ENCODE measurements around the gene ACKR1. TPM values are rescaled to one million over a fixed set of nuclear protein-coding genes. Genes with fewer than 3 reads are reported as not detected.
A peak's percentile ranks its signal among the peaks of the same experiment; 100 is the strongest.

ACKR1 gene
- total RNA-seq, 1 donor from 2014 or later: 10.9 TPM

DNA sequence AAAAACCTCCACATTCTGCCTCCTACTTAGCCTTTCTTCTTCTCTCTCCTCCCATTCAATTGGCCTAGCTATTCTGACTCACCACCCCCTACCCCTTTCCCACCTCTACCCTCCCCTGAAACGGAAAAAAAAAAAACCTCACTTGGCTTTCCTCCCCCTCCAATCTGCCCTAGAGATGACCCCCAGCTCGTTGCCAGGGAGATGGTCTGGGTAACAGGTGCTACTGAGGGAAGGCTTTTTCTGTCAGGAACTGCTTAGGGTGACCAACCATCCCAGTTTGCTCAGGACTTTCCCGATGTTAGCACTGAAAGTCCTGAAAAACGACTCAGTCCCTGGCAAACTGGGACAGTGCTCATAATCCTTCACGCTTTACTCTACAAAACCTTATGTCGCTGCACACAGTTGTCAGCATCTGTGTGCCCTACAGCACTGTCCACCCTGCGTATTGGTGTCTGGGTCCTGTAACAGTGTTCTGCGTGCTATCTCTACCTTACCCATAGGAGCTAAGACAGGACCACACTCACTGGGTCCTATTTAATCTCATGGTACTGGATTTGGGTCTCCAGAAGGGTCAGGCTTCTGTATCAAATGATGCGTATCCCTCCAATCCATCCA lies 41.0 kb upstream of the ACKR1 start:
- Histone ChIP-seq H3K9me3 (replicated peaks) (no peaks in the 10 kb centered on the region), H3K4me1 (peaks cover 6% of the 10 kb centered on the region), H3K27me3 (ENCODE audit: low read depth) (peaks cover 71% of the 10 kb centered on the region), H3K36me3 (no peaks in the 10 kb centered on the region), H3K27ac (replicated peaks) (no peak overlapping the region), H3K4me3 (no peak overlapping the region)
- intact Hi-C loops (cut with micrococcal nuclease): no loop called here
- TF ChIP-seq CTCF (IDR thresholded peaks at IDR 0.05; ENCODE audit: borderline replicate concordance): no peak
- no peak for DNase-seq

GRCh38 chr1:159168043-159168442 lies 36.6 kb upstream of the ACKR1 start:
- Histone ChIP-seq H3K4me1 (peaks cover 11% of the 10 kb centered on the region), H3K9me3 (replicated peaks) (no peaks in the 10 kb centered on the region), H3K27ac (replicated peaks) (no peak overlapping the region), H3K27me3 (ENCODE audit: low read depth) (peaks cover 97% of the 10 kb centered on the region), H3K4me3 (no peak overlapping the region), H3K36me3 (no peaks in the 10 kb centered on the region)
- no peak for DNase-seq
- intact Hi-C loops (cut with micrococcal nuclease): no loop called here
- no peak for TF ChIP-seq CTCF (IDR thresholded peaks at IDR 0.05; ENCODE audit: borderline replicate concordance)

- H3K4me1 ChIP-seq: peaks cover 11% of the 10 kb centered on the region
- no peaks in the 10 kb centered on the region for H3K36me3 ChIP-seq
- intact Hi-C loops (cut with micrococcal nuclease): no loop called here
- H3K27ac ChIP-seq (replicated peaks): no peak overlapping the region
- TF ChIP-seq CTCF (IDR thresholded peaks at IDR 0.05; ENCODE audit: borderline replicate concordance): no peak
- DNase-seq: no peak
- peaks cover 94% of the 10 kb centered on the region for H3K27me3 ChIP-seq (ENCODE audit: low read depth)
- H3K9me3 ChIP-seq (replicated peaks): no peaks in the 10 kb centered on the region
- H3K4me3 ChIP-seq: peak overlapping the region; percentile 59
These were observed 34.0 kb upstream of the ACKR1 start for GRCh38 chr1:159170639-159171038.

DNA sequence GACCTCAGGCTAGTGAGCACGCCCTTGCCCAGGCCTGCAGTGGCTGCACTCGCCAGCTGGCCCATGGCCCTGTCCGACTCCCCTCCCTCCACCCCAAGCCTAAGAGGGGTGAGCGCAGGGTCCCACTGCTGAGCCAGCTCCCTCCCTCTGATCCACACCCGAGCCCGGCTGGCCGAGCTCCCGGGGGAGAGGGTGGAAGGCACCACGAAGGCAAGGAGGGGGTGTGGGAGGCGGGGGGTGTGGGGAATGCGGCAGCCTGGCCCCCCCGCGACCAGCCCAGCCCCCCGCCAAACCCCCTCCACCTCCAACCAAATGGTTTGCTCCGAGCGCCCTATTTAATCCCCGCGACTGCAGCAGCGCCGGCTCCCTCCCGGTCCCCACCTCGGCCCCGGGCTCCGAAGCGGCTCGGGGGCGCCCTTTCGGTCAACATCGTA lies 33.4 kb upstream of the ACKR1 start, which contains the start of gene CADM3:
Gene CADM3 (plus strand): TSS at position 362 of the 434 bp plus-strand sequence. CDS start 151 bp downstream, outside the sequence.
- no peak within 1 kb of the TSS for H3K27ac ChIP-seq (replicated peaks)
- peak within 1 kb of the TSS; percentile 59 for H3K4me3 ChIP-seq
- H3K9me3 ChIP-seq (replicated peaks): no peaks in the 10 kb centered on the region
- DNase-seq: no peak
- H3K4me1 ChIP-seq: peaks cover 11% of the 10 kb centered on the region
- H3K36me3 ChIP-seq: no peaks in the 10 kb centered on the region
- intact Hi-C loops (cut with micrococcal nuclease): no loop called here
- H3K27me3 ChIP-seq (ENCODE audit: low read depth): peaks cover 88% of the 10 kb centered on the region
- no peak for TF ChIP-seq CTCF (IDR thresholded peaks at IDR 0.05; ENCODE audit: borderline replicate concordance)

- Histone ChIP-seq H3K9me3 (replicated peaks) (no peaks in the 10 kb centered on the region), H3K4me1 (peaks cover 11% of the 10 kb centered on the region), H3K27ac (replicated peaks) (no peak overlapping the region), H3K36me3 (no peaks in the 10 kb centered on the region), H3K27me3 (ENCODE audit: low read depth) (peaks cover 83% of the 10 kb centered on the region), H3K4me3 (peak overlapping the region; percentile 59)
- DNase-seq: no peak
- intact Hi-C loops (cut with micrococcal nuclease): no loop called here
- TF ChIP-seq CTCF (IDR thresholded peaks at IDR 0.05; ENCODE audit: borderline replicate concordance): no peak
These were observed 32.8 kb upstream of the ACKR1 start for GRCh38 chr1:159171688-159172501.

Measured in left ventricle myocardium inferior (tissue), 1 donor.